H1 (cell line): ENCODE data around the gene IDUA.

ENCODE experiments used
- CEBPB ChIP-seq: IDR thresholded peaks from 2 replicates; pipeline ENCODE4 v1.6.1; 2012; ENCODE audit warnings: low read depth, low read length
- EZH2 ChIP-seq: fragments of 200-600 bp; sonication (generic); IDR thresholded peaks from 2 replicates; pipeline ENCODE4 v1.7.1; 2012; ENCODE audit warnings: low read depth, mild to moderate bottlenecking, moderate library complexity, low read length, inconsistent platforms; ENCODE audit not compliant: severe bottlenecking
- POLR2A ChIP-seq, 2 experiments: IDR thresholded peaks; 1 replicate in 1 of 2; 2 replicates in 1 of 2; pipeline ENCODE4 v1.6.1; 2011; ENCODE audit warnings: low read depth in 2 of 2, low read length in 2 of 2, mild to moderate bottlenecking in 2 of 2; ENCODE audit errors: control extremely low read depth in 1 of 2
- TF ChIP-seq, protein P1 (sequence below), 3 experiments: IDR thresholded peaks; 1 replicate in 2 of 3; 2 replicates in 1 of 3; pipeline versions ENCODE4 v1.5.1 to v1.6.1; 2011; ENCODE audit warnings: low read length in 3 of 3, mild to moderate bottlenecking in 3 of 3, inconsistent platforms in 2 of 3, low read depth in 1 of 3, moderate library complexity in 1 of 3; ENCODE audit not compliant: insufficient read depth in 1 of 3; ENCODE audit errors: control extremely low read depth in 1 of 3

GRCh38 chr4:1027219-1027914 lies 40.5 kb downstream of the IDUA start:
- no peak for TF ChIP-seq EZH2
- TF ChIP-seq, protein P1, sequence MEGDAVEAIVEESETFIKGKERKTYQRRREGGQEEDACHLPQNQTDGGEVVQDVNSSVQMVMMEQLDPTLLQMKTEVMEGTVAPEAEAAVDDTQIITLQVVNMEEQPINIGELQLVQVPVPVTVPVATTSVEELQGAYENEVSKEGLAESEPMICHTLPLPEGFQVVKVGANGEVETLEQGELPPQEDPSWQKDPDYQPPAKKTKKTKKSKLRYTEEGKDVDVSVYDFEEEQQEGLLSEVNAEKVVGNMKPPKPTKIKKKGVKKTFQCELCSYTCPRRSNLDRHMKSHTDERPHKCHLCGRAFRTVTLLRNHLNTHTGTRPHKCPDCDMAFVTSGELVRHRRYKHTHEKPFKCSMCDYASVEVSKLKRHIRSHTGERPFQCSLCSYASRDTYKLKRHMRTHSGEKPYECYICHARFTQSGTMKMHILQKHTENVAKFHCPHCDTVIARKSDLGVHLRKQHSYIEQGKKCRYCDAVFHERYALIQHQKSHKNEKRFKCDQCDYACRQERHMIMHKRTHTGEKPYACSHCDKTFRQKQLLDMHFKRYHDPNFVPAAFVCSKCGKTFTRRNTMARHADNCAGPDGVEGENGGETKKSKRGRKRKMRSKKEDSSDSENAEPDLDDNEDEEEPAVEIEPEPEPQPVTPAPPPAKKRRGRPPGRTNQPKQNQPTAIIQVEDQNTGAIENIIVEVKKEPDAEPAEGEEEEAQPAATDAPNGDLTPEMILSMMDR (IDR thresholded peaks at IDR 0.05; ENCODE audit: control extremely low read depth in 1 of 3, insufficient read depth in 1 of 3, low read depth in 1 of 3, low read length in 3 of 3), result no peak
- TF ChIP-seq POLR2A (IDR thresholded peaks at IDR 0.05; ENCODE audit: control extremely low read depth in 1 of 2, low read depth in 2 of 2, low read length in 2 of 2), result no peak
- no peak for TF ChIP-seq CEBPB
